Prostate gland (tissue), 2 donors: Measurements from ENCODE around the gene PTGER1. TPM values are rescaled to one million over a fixed set of nuclear protein-coding genes. Genes with fewer than 3 reads are reported as not detected.

Experiments
- DNase-seq: peaks from one replicate; pipeline ENCODE4 v3.0.0-alpha.2; 2019; ENCODE audit warnings: low spot score
- H3K27ac ChIP-seq, 2 donors: fragments of 200-600 bp; sonication (generic); 2 replicates each; pipeline ENCODE4 v1.5.1; 2017 to 2019
- H3K27me3 ChIP-seq: fragments of 200-600 bp; sonication (generic); replicated peaks from 2 replicates; pipeline ENCODE4 v1.5.1; 2019; ENCODE audit not compliant: insufficient read depth
- H3K36me3 ChIP-seq, 2 donors: fragments of 200-600 bp; sonication (generic); 1 replicate in 1 of 2; 2 replicates in 1 of 2; pipeline versions ENCODE4 v1.5.1 to v1.8.1; 2017 to 2019
- H3K4me1 ChIP-seq: fragments of 200-600 bp; sonication (generic); replicated peaks from 2 replicates; pipeline ENCODE4 v1.5.1; 2019
- H3K4me3 ChIP-seq, 2 donors: fragments of 200-600 bp; sonication (generic); 2 replicates each; pipeline ENCODE4 v1.5.1; 2017 to 2019
- H3K9me3 ChIP-seq: fragments of 200-600 bp; sonication (generic); 2 replicates; pipeline ENCODE4 v1.5.1; 2017
- POLR2A ChIP-seq: fragments of 450-650 bp; IDR thresholded peaks from one replicate; pipeline ENCODE4 v1.6.1; 2016; ENCODE audit warnings: antibody characterized with exemption, mild to moderate bottlenecking
- POLR2AphosphoS5 ChIP-seq: sonication (generic); formaldehyde crosslinking; IDR thresholded peaks from one replicate; pipeline ENCODE4 v1.6.1; 2017; ENCODE audit warnings: antibody characterized with exemption
- WGBS: methylation state at CpG from one replicate; pipeline ENCODE4 v1.1.5; 2018; 5-methylcytosine and 5-hydroxymethylcytosine counted together
- intact Hi-C: fragments of 100-400 bp; cut with DNase I; formaldehyde crosslinking; loops from one replicate; pipeline ENCODE4 v1.14.2; 2022
- total RNA-seq, 2 donors: library from RNA; depleted of rRNA; stranded (reverse); fragments of >200 nt; gene quantifications; one replicate each; pipeline ENCODE4 v1.1.0, GENCODE V29; 2016
- TF ChIP-seq, protein P1 (sequence below), 4 experiments: fragments of 200-600 bp in 2 of 4; fragments of 450-650 bp in 2 of 4; sonication (generic) in 2 of 4; IDR thresholded peaks; 1 replicate in 3 of 4; 2 replicates in 1 of 4; pipeline ENCODE4 v1.5.1; 2016 to 2019; ENCODE audit warnings: antibody characterized with exemption in 4 of 4, mild to moderate bottlenecking in 2 of 4, moderate library complexity in 2 of 4

Gene PTGER1
- total RNA-seq, 2 donors from 2014 or later: 1.0 TPM; not detected in 1

DNA sequence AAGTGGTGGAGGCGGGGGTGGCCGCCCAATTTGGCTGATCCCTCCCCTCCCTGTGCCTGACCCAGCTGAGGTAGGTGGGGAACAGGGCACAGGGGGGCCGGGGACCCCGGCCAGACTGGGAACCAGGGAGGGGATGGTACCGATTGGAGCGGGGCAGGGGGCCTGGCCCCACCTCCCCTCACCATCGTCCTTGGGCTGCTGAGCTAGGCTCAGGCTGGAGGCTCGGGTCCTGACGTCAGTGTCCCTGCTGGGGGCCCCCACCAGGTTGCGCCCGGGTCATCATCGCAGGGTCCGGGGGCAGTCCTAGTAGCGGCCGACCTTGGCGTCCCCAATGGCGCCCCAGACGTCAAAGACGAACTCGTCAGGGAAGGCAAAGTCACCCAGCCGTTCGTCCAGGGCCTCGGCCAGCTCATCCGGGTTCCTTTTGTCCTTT, 3.0 kb upstream of the PTGER1 start:
- intact Hi-C loops: loop anchor here (10.0 kb wide), 1 partner anchor 333 kb away; no protein-coding TSS in a partner anchor
- Histone ChIP-seq H3K27me3 (no peaks in the 10 kb centered on the region), H3K4me3 (no peak overlapping the region), H3K27ac (no peak overlapping the region), H3K9me3 (no peaks in the 10 kb centered on the region), H3K4me1 (peaks cover 4% of the 10 kb centered on the region), H3K36me3 (no peaks in the 10 kb centered on the region)
- 51% methylated on average over 23 of the region's 24 CpGs for WGBS
- TF ChIP-seq POLR2A (no peak), POLR2AphosphoS5 (no peak)
- TF ChIP-seq, protein P1, sequence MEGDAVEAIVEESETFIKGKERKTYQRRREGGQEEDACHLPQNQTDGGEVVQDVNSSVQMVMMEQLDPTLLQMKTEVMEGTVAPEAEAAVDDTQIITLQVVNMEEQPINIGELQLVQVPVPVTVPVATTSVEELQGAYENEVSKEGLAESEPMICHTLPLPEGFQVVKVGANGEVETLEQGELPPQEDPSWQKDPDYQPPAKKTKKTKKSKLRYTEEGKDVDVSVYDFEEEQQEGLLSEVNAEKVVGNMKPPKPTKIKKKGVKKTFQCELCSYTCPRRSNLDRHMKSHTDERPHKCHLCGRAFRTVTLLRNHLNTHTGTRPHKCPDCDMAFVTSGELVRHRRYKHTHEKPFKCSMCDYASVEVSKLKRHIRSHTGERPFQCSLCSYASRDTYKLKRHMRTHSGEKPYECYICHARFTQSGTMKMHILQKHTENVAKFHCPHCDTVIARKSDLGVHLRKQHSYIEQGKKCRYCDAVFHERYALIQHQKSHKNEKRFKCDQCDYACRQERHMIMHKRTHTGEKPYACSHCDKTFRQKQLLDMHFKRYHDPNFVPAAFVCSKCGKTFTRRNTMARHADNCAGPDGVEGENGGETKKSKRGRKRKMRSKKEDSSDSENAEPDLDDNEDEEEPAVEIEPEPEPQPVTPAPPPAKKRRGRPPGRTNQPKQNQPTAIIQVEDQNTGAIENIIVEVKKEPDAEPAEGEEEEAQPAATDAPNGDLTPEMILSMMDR (IDR thresholded peaks at IDR 0.05): no peak
- no peak for DNase-seq

DNA sequence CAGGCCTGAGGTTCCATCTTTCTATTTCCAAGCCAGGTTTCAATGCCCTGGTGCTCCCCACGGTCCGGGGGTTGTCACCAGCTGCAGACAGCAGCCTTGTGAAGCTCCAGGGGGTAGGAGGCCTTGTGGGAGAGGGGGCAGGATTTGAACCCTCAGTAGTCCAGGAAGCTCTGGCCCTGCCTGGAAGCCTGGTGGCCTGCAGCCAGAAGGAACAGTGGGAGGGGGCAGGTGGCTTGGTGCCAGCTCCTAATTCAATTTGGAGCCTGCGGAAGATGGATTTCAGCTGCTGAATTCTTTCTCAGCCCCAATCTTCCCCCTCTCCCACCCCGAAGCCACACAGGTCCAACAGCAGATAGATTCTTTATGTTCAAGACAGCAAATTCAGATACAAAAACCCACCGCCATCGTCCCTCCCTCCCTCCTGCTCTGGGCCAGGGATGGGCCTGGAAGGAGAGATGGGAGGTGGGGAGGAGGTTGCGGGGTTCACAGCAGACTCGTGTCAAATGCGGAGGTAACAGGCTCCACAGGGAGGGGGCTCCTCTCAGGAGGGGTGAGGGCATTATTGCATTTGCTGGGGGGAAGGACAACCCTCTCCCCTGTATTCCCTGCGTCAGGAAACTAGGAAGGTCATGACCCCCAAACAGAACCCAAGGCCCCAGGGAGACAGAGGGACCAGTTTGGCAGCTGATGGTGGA, 2.4 kb upstream of the PTGER1 start:
- intact Hi-C loops: loop anchor here (10.0 kb wide), 1 partner anchor 333 kb away; no protein-coding TSS in a partner anchor
- H3K4me1 ChIP-seq: peaks cover 6% of the 10 kb centered on the region
- no peak for TF ChIP-seq POLR2A
- no peak for TF ChIP-seq POLR2AphosphoS5
- TF ChIP-seq, protein P1 (IDR thresholded peaks at IDR 0.05): no peak
- H3K27me3 ChIP-seq: no peaks in the 10 kb centered on the region
- no peaks in the 10 kb centered on the region for H3K36me3 ChIP-seq
- no peak for DNase-seq
- no peak overlapping the region for H3K4me3 ChIP-seq
- whole genome bisulfite sequencing: 52% methylated on average over 10 of the region's 10 CpGs
- no peak overlapping the region for H3K27ac ChIP-seq
- no peaks in the 10 kb centered on the region for H3K9me3 ChIP-seq

DNA sequence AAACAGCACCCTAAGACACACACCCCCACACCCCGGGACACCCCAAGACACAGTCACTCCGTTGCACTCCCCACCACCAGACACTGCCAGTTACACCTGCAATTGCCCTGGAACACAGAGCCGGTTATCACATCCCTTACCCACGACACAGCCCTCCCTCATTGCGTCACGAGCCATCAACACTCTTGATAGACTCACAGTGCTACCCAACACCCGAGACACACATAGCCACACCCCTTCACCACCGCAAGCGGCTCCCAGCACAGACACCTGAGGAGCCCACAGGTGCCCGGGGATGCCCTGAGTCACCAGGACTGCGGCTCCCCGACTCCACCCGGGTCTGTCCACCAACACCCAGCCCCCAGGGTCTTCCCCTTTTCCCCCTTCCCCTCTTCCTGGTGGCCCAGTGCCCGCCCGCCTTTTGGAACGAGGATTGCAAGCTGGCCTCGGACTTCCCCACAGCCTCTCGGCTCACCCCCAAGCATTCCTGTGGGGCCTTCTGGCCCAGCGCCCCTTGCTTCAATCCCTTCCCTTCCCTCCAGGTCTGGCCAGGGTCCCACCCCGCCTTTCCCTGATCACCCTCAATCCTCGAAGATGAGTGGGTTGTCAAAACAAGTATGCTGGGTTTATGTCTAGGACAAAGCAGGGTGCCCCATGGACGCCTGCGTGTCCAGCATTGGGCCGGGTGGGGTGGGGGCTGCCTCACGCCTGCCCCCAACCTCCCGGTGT, 1.7 kb upstream of the PTGER1 start:
- H3K36me3 ChIP-seq: no peaks in the 10 kb centered on the region
- WGBS: 51% methylated on average over 26 of the region's 26 CpGs
- no peak for DNase-seq
- no peaks in the 10 kb centered on the region for H3K9me3 ChIP-seq
- H3K27me3 ChIP-seq: no peaks in the 10 kb centered on the region
- no peak overlapping the region for H3K4me3 ChIP-seq
- no peak overlapping the region for H3K27ac ChIP-seq
- intact Hi-C loops: loop anchor here (10.0 kb wide), 1 partner anchor 332 kb away; no protein-coding TSS in a partner anchor
- H3K4me1 ChIP-seq: peaks cover 10% of the 10 kb centered on the region
- TF ChIP-seq POLR2A: no peak
- TF ChIP-seq, protein P1 (IDR thresholded peaks at IDR 0.05): no peak
- no peak for TF ChIP-seq POLR2AphosphoS5

DNA sequence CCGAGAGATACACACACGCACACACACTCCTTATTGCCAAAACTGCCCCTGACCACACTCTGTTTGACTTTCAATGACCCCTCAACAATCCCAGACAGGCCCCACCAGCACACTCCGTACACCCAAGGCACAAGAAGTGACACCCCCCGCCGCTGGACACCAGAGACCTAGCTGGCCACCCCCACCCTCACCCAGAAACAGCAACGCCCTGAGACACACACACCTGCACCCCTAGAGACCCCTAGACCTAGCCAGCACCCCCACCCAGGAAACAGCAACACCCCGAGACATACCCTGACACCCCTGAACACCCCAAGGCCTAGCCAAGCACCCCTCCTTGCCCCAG, 1.1 kb upstream of the PTGER1 start:
- H3K27me3 ChIP-seq: no peaks in the 10 kb centered on the region
- H3K27ac ChIP-seq: no peak overlapping the region
- TF ChIP-seq POLR2A (no peak), POLR2AphosphoS5 (no peak)
- TF ChIP-seq, protein P1 (IDR thresholded peaks at IDR 0.05): no peak
- H3K4me1 ChIP-seq: peaks cover 10% of the 10 kb centered on the region
- WGBS: 92% methylated on average over 7 of the region's 7 CpGs
- no peaks in the 10 kb centered on the region for H3K9me3 ChIP-seq
- intact Hi-C loops: loop anchor here (10.0 kb wide), 1 partner anchor 331 kb away; no protein-coding TSS in a partner anchor
- no peak overlapping the region for H3K4me3 ChIP-seq
- no peaks in the 10 kb centered on the region for H3K36me3 ChIP-seq
- no peak for DNase-seq
